Activated T-helper 1 cell treated with anti-CD3 and anti-CD28 coated beads, Interleukin-12 subunit alpha, Interleukin-12 subunit beta, Interleukin-2, Interleukin-4 antibody, amounts not matched to agents 30 ng/mL and 10 ng/mL and 1 ng/mL, durations not matched to agents 14 hours and 24 hours and 36 hours (primary cell): ENCODE results near the gene CERS5. TPM values are rescaled to one million over a fixed set of nuclear protein-coding genes. Genes with fewer than 3 reads are reported as not detected.
A peak's percentile ranks its signal among the peaks of the same experiment; 100 is the strongest.

ENCODE experiments used
- DNase-seq: peaks from one replicate; pipeline ENCODE4 v3.0.0; 2021; ENCODE audit warnings: low spot score
- H3K27ac Mint-ChIP-seq: one replicate; pipeline ENCODE4 v1.8.0; 2021; ENCODE audit warnings: mild to moderate bottlenecking, mixed read lengths
- H3K27me3 Mint-ChIP-seq: one replicate; pipeline ENCODE4 v1.8.0; 2022; ENCODE audit warnings: mild to moderate bottlenecking, moderate library complexity, mixed read lengths; ENCODE audit not compliant: insufficient read depth
- H3K36me3 Mint-ChIP-seq: one replicate; pipeline ENCODE4 v1.8.0; 2021; ENCODE audit warnings: low read depth, mixed read lengths
- H3K4me1 Mint-ChIP-seq: one replicate; pipeline ENCODE4 v1.8.0; 2021; ENCODE audit warnings: low read depth, mixed read lengths
- H3K4me3 Mint-ChIP-seq: one replicate; pipeline ENCODE4 v1.8.0; 2021; ENCODE audit warnings: mild to moderate bottlenecking, moderate library complexity, mixed read lengths
- H3K9me3 Mint-ChIP-seq: one replicate; pipeline ENCODE4 v1.8.0; 2021; ENCODE audit warnings: mixed read lengths
- intact Hi-C: fragments of 100-400 bp; cut with micrococcal nuclease; formaldehyde crosslinking; loops from one replicate; pipeline ENCODE4 v1.15.1; 2024
- total RNA-seq: library from RNA; stranded (reverse); gene quantifications from 2 replicates; pipeline ENCODE4 v1.2.3, GENCODE V29; 2022

The CERS5 gene
- total RNA-seq, 1 donor from 2014 or later = 67.9 TPM

DNA sequence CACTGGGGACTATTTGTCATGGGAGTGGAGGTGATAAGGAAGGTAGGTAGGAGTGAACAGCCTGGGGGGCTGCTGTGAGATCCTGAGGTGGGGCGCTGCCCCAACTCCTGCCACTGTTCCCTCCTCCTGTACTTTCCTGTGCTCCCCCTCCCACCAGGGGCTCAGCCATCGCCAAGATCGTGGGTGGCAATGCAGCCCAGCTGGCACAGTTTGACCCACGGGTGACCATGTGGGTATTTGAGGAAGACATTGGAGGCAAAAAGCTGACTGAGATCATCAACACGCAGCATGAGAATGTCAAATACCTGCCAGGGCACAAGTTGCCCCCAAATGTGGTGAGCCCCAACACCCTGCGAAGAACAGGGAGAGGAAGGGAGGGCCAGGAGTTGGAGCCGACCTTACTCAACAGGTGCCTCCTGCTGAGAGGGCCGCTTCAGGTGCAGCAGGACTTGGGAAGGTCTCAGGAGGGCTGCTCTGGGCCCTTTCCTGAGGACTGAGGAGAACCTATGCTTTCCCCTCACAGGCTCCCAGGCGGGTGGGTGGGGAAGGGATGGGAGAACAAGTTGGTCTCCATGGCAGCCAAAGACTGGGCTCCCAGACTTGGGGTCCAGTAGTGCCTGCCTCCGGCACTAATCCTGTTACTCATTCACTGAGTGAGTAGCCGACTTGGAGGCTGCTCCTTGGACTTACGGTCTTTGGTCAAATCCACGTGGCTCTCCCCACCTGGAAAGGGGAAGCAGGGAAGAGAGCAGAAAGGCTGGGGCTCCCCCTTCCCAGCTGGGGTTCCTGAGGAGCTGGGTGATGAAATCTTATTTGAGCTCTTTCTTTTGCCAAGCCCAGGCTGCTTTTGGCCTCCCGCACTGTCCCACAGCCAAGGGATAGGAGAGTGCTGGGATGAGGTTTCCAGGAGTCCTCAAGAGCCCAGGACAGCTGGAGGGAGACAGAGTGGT is 62.5 kb downstream of the CERS5 start:
- intact Hi-C loops = no loop called here
- Mint-ChIP-seq H3K36me3 (peaks cover 14% of the 10 kb centered on the region), H3K9me3 (no peaks in the 10 kb centered on the region), H3K4me1 (peaks cover 5% of the 10 kb centered on the region), H3K4me3 (no peak overlapping the region), H3K27me3 (peaks cover 2% of the 10 kb centered on the region), H3K27ac (no peak overlapping the region)
- no peak for DNase-seq

DNA sequence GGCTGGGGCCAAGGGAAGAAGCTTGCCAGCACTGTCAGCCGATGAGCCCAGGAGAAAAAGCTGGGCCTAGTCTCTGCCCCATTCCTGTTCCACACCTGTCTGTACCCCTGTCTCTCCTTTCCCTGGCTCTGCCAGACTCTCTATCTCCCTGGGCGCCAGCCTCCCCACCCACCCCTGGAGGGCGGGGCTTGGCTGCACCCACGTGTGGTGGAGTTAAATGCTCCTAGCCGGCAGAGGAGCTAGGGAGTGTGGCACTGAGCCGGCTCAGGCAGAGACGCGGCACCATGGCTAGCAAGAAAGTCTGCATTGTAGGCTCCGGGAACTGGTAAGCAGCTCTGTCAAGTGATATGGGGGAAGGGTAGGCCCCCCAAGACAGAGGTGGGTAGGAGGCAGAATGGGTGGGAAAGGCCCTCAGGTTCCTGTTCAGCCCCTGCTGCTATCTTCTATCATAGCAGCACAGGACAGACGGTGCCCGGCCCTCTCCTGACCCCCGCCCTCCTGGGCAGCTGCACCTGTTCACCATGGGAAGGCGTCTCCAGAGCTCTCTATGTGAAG is 63.3 kb downstream of the CERS5 start, which contains the start of gene GPD1:
TSS of gene GPD1 (plus strand) at position 242 of the 555 bp plus-strand sequence. CDS start at position 285, 43 bp downstream.
- DNase-seq = no peak
- Mint-ChIP-seq H3K4me1 (peaks cover 5% of the 10 kb centered on the region), H3K27me3 (peaks cover 2% of the 10 kb centered on the region), H3K36me3 (peaks cover 22% of the 10 kb centered on the region), H3K4me3 (no peak within 1 kb of the TSS), H3K27ac (no peak within 1 kb of the TSS), H3K9me3 (no peaks in the 10 kb centered on the region)
- intact Hi-C loops = no loop called here

DNA sequence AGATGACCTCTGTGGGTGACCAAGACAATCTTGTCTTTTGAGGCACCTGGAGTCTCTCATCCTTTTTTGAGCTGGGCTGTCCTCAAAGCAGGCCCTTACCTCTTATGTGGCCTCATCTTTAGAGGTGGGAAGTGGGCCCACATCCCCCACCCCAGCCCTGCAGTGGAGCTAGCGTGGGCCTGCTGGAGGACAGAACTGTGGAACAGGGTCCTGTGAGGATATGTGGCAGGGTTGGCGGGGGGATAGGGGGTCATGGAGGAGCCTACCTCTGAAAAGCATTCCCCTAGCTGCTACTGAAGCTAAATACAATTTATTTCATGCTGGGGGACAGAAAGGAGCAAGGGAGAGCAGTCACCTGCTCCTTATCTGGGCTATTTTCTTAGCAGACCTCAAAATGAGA is 63.8 kb downstream of the CERS5 start:
- Mint-ChIP-seq H3K9me3 (no peaks in the 10 kb centered on the region), H3K27me3 (peaks cover 2% of the 10 kb centered on the region), H3K4me1 (peaks cover 2% of the 10 kb centered on the region), H3K4me3 (no peak overlapping the region), H3K27ac (no peak overlapping the region), H3K36me3 (peaks cover 26% of the 10 kb centered on the region)
- no peak for DNase-seq
- intact Hi-C loops = no loop called here

DNA sequence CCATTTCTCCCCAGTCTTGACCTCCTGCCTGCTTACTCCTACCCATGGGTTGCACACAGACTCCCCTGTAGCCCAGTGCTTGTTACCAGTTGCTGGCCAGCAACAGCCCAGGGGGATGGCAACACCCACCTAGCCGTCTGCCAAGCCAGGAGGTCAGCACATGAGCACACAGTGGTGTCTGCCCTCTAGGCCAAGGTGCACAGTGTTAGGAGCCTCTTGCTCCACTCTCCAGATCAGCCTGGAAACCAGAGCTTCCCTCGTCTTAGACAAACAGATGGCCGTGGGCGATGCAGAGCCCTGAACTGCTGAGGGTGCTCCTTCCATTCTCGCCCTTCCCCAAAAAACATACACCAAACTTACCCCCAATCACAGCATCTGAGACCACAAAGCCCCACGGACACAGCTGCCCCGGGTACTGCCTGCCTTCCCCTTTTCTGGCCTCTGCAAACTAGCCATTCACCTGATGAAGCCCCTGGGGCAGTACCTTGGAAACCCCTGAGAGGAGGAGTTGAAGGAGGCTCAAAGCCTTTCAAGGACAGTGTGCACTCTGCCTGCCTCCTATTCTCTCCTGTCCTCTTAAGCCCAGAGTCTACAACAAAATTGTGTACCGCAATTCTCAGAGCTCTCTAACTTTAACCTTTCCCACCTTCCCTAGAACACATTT is 64.4 kb downstream of the CERS5 start:
- no peaks in the 10 kb centered on the region for H3K9me3 Mint-ChIP-seq
- H3K36me3 Mint-ChIP-seq = peaks cover 31% of the 10 kb centered on the region
- intact Hi-C loops = no loop called here
- no peak overlapping the region for H3K4me3 Mint-ChIP-seq
- DNase-seq = no peak
- peaks cover 2% of the 10 kb centered on the region for H3K27me3 Mint-ChIP-seq
- no peak overlapping the region for H3K27ac Mint-ChIP-seq
- no peaks in the 10 kb centered on the region for H3K4me1 Mint-ChIP-seq

DNA sequence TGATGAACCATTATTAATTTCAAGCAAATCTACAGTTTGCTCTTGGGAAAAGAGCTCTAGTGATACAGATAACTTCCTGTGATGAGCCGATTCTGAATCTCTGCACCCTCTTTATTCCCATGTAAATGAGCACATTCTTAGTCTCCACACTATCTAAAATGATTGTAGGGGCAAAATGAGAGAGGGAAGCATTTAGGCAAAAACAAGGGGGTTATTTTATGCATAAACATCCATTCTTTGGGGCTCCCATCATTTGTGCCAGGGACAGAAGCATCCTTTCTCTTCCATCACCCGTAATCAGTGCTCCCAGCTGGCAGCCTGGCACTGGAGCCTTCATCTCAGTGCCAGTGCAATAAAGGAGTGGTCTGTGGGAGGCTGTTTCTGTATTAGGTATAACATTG is 65.0 kb downstream of the CERS5 start:
- no peak overlapping the region for H3K27ac Mint-ChIP-seq
- intact Hi-C loops = no loop called here
- peaks cover 2% of the 10 kb centered on the region for H3K27me3 Mint-ChIP-seq
- peaks cover 32% of the 10 kb centered on the region for H3K36me3 Mint-ChIP-seq
- H3K4me1 Mint-ChIP-seq = no peaks in the 10 kb centered on the region
- H3K9me3 Mint-ChIP-seq = no peaks in the 10 kb centered on the region
- H3K4me3 Mint-ChIP-seq = no peak overlapping the region
- DNase-seq = no peak

DNA sequence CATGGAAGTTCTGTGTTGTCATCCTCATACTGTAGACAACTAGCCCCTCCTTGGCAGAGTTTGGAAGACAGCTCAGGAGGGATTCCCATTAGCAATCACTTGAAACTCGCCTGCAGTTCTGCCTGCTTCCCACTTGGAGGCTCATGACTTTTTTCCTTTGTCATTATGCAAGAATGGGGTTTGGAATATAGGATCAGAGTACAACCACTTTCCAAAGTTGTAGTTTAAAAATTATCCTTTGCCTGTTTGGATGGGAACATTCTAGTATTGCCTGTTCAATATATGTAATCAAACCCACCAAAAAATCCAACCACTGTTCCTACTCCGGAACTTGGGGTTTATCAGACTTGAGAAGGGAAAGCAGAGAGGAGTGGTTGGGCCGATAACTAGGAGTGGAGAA is 65.5 kb downstream of the CERS5 start:
- no peak overlapping the region for H3K27ac Mint-ChIP-seq
- no peaks in the 10 kb centered on the region for H3K4me1 Mint-ChIP-seq
- intact Hi-C loops = no loop called here

DNA sequence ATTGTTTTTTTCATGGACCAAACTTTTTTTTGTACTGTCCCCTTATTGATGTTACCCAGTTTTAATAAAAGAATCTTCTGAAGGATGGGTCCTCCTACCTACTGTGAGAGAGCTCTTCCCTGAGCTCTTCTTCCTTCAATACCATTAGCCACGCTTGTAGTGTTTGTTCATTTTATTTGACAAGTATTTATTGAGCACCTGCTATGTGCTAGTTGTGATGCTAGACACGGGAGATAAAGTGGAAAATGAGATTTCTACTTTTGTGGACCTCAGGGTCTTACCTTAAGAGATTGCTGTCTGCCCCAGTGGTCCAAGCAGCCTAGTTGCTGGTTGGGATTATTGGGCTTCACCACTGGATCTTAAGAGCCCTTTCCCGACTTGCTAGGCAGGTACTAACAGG is 66.6 kb downstream of the CERS5 start:
- H3K4me3 Mint-ChIP-seq = no peak overlapping the region
- no peak for DNase-seq
- intact Hi-C loops = no loop called here
- H3K27ac Mint-ChIP-seq = no peak overlapping the region
- peaks cover 2% of the 10 kb centered on the region for H3K27me3 Mint-ChIP-seq
- H3K4me1 Mint-ChIP-seq = no peaks in the 10 kb centered on the region
- no peaks in the 10 kb centered on the region for H3K9me3 Mint-ChIP-seq
- H3K36me3 Mint-ChIP-seq = peaks cover 47% of the 10 kb centered on the region

More for the DNA sequence above, 65.5 kb downstream of the CERS5 start:
- DNase-seq = no peak
- no peaks in the 10 kb centered on the region for H3K9me3 Mint-ChIP-seq
- H3K27me3 Mint-ChIP-seq = peaks cover 2% of the 10 kb centered on the region
- H3K36me3 Mint-ChIP-seq = peaks cover 36% of the 10 kb centered on the region
- no peak overlapping the region for H3K4me3 Mint-ChIP-seq

DNA sequence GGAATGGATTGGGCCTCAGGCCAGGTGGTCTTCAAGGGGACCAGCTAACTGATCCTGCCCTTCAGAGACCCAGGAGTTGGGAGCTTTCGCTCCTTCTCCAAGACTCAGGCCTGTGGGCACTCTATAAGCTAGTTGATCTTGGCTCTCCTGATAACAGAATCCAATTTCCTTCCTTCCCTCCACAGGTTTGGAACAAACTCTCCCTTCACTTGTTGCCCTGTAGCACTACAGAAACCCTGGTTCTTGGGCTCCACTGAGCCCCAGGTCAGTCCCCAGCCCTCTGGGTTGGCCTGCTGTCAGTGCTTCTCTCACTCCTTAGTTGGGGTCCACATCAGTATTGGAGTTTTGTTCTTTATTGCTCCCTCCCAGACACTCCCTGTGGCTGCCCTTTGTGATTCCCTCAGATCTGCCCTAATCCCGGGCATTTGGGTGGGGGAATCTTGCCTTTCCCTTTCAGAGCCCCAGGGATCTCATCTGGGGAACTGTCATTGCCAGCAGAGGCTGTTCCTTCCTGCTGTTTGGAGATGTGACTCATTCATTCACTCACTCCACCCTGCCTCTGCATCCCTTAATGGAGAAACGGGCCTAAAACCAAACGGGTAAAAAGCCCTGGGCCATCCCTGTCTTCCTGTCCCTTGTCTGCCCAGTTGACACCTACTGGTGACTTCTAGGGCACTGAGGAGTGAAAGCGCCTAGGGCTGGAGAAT is 67.7 kb downstream of the CERS5 start:
- Mint-ChIP-seq H3K36me3 (peaks cover 54% of the 10 kb centered on the region), H3K4me3 (no peak overlapping the region), H3K4me1 (no peaks in the 10 kb centered on the region), H3K9me3 (no peaks in the 10 kb centered on the region), H3K27me3 (peaks cover 2% of the 10 kb centered on the region), H3K27ac (no peak overlapping the region)
- DNase-seq = no peak
- intact Hi-C loops = no loop called here

DNA sequence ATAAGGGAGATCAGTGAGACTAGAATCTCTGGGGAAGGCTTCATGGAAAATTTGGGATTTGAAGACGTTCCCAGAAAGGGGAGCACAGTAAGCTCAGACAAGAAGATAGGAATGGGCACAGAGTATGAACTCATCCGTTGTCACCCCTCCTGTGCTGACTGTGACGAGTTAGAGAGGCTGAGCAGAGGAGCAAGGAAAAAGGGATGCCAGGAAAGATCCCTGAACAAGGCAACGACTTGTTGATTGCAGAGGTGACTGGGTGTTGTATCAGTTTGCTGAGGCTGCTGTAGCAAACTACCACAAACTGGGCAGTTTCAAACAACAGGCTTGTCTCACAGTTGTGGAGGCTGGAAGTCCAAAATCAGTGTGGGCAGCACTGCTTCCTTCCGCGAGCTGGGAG is 69.2 kb downstream of the CERS5 start:
- Mint-ChIP-seq H3K4me3 (no peak overlapping the region), H3K36me3 (peaks cover 60% of the 10 kb centered on the region)

DNA sequence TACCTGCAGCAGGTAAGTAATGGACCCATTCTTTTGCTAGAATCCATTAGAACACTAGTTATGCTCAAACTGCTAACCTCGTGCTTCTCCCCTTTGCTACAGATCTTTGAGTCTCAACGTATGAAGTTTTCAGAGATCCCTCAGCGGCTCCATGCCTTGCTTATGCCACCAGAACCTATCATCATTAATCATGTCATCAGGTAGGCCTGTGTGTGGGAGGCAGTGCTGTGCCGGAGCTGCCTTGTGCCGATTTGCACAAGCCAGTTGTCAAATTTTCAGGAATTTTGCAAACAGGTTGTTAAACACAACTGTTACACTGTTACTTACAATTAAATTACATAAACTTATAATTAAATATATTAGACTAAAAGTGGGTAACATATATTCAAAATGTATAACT is 76.8 kb downstream of the CERS5 start:
- no peak for DNase-seq
- Mint-ChIP-seq H3K27me3 (no peaks in the 10 kb centered on the region), H3K4me1 (peaks cover 31% of the 10 kb centered on the region), H3K27ac (no peak overlapping the region), H3K4me3 (no peak overlapping the region), H3K36me3 (peaks cover 40% of the 10 kb centered on the region), H3K9me3 (no peaks in the 10 kb centered on the region)
- intact Hi-C loops = no loop called here

More for the DNA sequence above, 69.2 kb downstream of the CERS5 start:
- intact Hi-C loops = no loop called here
- H3K27ac Mint-ChIP-seq = no peak overlapping the region
- DNase-seq = no peak
- no peaks in the 10 kb centered on the region for H3K9me3 Mint-ChIP-seq
- H3K27me3 Mint-ChIP-seq = no peaks in the 10 kb centered on the region
- no peaks in the 10 kb centered on the region for H3K4me1 Mint-ChIP-seq

DNA sequence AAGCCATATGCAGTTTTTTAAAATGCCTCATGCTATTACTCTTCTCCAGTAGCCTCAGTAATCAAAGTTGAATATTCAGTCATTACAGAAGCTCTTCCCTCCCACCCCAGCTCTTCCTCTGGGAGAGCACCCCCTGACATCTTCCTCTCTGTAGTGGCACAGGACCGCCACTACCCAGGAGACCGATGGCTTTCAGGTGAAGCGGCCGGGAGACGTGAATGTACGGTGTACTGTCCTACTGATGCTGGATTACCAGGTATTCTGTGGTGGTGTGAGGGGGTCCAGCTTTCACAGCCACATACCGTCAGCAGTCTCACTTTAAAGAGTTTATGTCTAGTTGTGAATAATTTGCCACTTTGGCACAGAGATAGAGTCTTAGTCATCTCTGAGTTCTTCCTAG is 77.4 kb downstream of the CERS5 start:
- intact Hi-C loops = no loop called here
- no peak for DNase-seq
- peaks cover 31% of the 10 kb centered on the region for H3K4me1 Mint-ChIP-seq
- H3K27me3 Mint-ChIP-seq = no peaks in the 10 kb centered on the region
- H3K27ac Mint-ChIP-seq = no peak overlapping the region
- H3K9me3 Mint-ChIP-seq = no peaks in the 10 kb centered on the region
- H3K4me3 Mint-ChIP-seq = no peak overlapping the region
- H3K36me3 Mint-ChIP-seq = peaks cover 35% of the 10 kb centered on the region

DNA sequence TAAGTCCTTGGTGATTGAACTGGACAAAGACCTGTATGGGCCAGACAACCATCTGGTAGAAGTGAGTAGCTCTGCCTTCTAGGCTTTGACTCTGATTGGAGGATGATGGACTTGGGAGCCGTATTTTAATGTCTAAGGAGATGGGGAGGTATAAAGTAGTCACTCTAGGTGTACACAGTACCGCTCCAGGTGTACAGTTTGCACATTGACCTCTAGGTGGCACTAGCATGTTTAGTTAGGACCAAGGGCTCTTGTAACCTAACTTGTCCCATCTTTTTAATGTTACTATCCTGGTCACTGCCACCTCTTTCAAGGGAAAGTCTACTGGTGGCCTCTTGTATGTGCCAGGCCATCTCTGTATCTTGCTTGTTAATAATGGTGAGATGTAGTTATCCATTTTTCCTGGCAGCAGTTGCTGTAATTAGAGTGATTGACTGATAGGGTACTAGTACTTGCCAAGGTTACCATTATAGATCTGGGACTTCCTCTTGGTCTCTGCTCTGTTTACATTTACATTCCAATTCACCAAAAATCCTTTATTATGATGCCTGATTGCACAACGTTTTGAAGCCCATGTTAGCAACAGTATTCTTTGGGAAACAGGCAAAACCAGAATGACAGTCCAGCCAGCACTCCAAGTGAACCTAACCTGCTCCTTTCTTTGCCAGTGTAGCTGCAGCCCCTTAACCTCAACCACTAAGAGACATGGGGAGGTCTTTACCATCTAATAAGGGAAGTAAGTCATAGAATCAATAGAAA is 78.4 kb downstream of the CERS5 start:
- Mint-ChIP-seq H3K4me3 (peak overlapping the region; percentile 2), H3K27me3 (no peaks in the 10 kb centered on the region), H3K9me3 (no peaks in the 10 kb centered on the region), H3K36me3 (peaks cover 30% of the 10 kb centered on the region), H3K4me1 (peaks cover 31% of the 10 kb centered on the region), H3K27ac (no peak overlapping the region)
- intact Hi-C loops = loop anchor here (1.0 kb wide), 1 partner anchor 87 kb away; no protein-coding TSS in a partner anchor
- DNase-seq = peak; percentile 36
